Left lung (tissue), 10 donors: Measurements from ENCODE around the gene GNB1L. TPM values are rescaled to one million over a fixed set of nuclear protein-coding genes. Genes with fewer than 3 reads are reported as not detected.

Experiments
- ATAC-seq: fragments of 200-7000 bp; cut with Tn5 transposase; one replicate; pipeline ENCODE4 v1.9.1; 2020; ENCODE audit warnings: moderate library complexity
- DNase-seq, 4 donors: peaks; one replicate each; pipeline ENCODE4 v3.0.0-alpha.2; 2013 to 2020
- H3K27ac ChIP-seq, 2 donors: fragments of 200-600 bp; sonication (generic) in 1 of 2; one replicate each; pipeline versions ENCODE4 v1.5.0 to v1.8.0; 2020 to 2021
- H3K27me3 ChIP-seq, 2 donors: fragments of 200-600 bp; sonication (generic) in 1 of 2; one replicate each; pipeline versions ENCODE4 v1.5.0 to v1.8.0; 2020 to 2021
- H3K36me3 ChIP-seq, 2 donors: fragments of 200-600 bp; sonication (generic) in 1 of 2; one replicate each; pipeline versions ENCODE4 v1.5.0 to v1.8.0; 2020 to 2021
- H3K4me1 ChIP-seq, 2 donors: fragments of 200-600 bp; one replicate each; pipeline ENCODE4 v1.8.0; 2021
- H3K4me3 ChIP-seq, 2 donors: fragments of 200-600 bp; sonication (generic) in 1 of 2; one replicate each; pipeline versions ENCODE4 v1.5.0 to v1.8.0; 2020 to 2021; ENCODE audit warnings: mild to moderate bottlenecking in 1 of 2
- H3K9me3 ChIP-seq, 2 donors: fragments of 200-600 bp; sonication (generic) in 1 of 2; one replicate each; pipeline versions ENCODE4 v1.5.0 to v1.8.0; 2020 to 2021
- intact Hi-C, 2 donors: fragments of 100-400 bp; cut with DNase I; formaldehyde crosslinking; loops; one replicate each; pipeline versions ENCODE4 v1.11.2 to v1.14.2; 2022
- polyA plus RNA-seq, 6 donors: library from polyadenylated mRNA; unstranded; fragments of 120-200 nt; gene quantifications; one replicate each; pipeline ENCODE4 v1.2.1, GENCODE V29; 2013; ENCODE audit not compliant: insufficient read length in 6 of 6
- total RNA-seq, 2 donors: library from RNA; stranded (reverse); fragmentation: NEBNext Ultra II Directional; extraction: Animal tissue kit (Norgen Biotek cat#: 25700); gene quantifications; one replicate each; pipeline ENCODE4 v1.2.1, GENCODE V29; 2021
- TF ChIP-seq, protein P1 (sequence below), 2 donors: fragments of 200-600 bp; sonication (generic) in 1 of 2; IDR thresholded peaks; one replicate each; pipeline versions ENCODE4 v1.5.0 to v1.8.0; 2021; ENCODE audit warnings: antibody characterized with exemption in 2 of 2
- donor health status: DM: no; HTN: yes; CAD: no.
- donor health status: DM: no; HTN: no; CAD: no.

Gene GNB1L
- total and polyA plus RNA-seq, 8 donors, result 4.3 to 7.9 (median 5.5) TPM

- H3K27ac ChIP-seq, result no peak overlapping the region
- intact Hi-C loops, result no loop called here
- no peaks in the 10 kb centered on the region for H3K4me1 ChIP-seq
- no peak for ATAC-seq
- no peaks in the 10 kb centered on the region for H3K9me3 ChIP-seq
- TF ChIP-seq, protein P1, sequence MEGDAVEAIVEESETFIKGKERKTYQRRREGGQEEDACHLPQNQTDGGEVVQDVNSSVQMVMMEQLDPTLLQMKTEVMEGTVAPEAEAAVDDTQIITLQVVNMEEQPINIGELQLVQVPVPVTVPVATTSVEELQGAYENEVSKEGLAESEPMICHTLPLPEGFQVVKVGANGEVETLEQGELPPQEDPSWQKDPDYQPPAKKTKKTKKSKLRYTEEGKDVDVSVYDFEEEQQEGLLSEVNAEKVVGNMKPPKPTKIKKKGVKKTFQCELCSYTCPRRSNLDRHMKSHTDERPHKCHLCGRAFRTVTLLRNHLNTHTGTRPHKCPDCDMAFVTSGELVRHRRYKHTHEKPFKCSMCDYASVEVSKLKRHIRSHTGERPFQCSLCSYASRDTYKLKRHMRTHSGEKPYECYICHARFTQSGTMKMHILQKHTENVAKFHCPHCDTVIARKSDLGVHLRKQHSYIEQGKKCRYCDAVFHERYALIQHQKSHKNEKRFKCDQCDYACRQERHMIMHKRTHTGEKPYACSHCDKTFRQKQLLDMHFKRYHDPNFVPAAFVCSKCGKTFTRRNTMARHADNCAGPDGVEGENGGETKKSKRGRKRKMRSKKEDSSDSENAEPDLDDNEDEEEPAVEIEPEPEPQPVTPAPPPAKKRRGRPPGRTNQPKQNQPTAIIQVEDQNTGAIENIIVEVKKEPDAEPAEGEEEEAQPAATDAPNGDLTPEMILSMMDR (IDR thresholded peaks at IDR 0.05), result no peak
- DNase-seq, result no peak
- H3K36me3 ChIP-seq, result no peaks in the 10 kb centered on the region
- peaks cover 0 to 19% of the 10 kb centered on the region in 2 donors for H3K27me3 ChIP-seq
- H3K4me3 ChIP-seq, result no peak overlapping the region
Observed at GRCh38 chr22:19735665-19736510, 118.8 kb downstream of the GNB1L start.

GRCh38 chr22:19734837-19735382 lies 119.8 kb downstream of the GNB1L start:
- intact Hi-C loops, result loop anchor here in 1 of 2 donors (5.0 kb wide), 1 partner anchor 177 kb away; no protein-coding TSS in a partner anchor
- H3K4me3 ChIP-seq, result no peak overlapping the region
- ATAC-seq, result no peak

GRCh38 chr22:19734163-19734562 lies 120.5 kb downstream of the GNB1L start:
- Histone ChIP-seq H3K9me3 (no peaks in the 10 kb centered on the region), H3K27me3 (peaks cover 0 to 19% of the 10 kb centered on the region in 2 donors), H3K4me3 (no peak overlapping the region), H3K27ac (no peak overlapping the region), H3K4me1 (no peaks in the 10 kb centered on the region), H3K36me3 (no peaks in the 10 kb centered on the region)
- no peak for DNase-seq
- no peak for ATAC-seq
- TF ChIP-seq, protein P1 (IDR thresholded peaks at IDR 0.05), result no peak
- intact Hi-C loops, result loop anchor here in 1 of 2 donors (5.0 kb wide), 1 partner anchor 178 kb away; no protein-coding TSS in a partner anchor

More at GRCh38 chr22:19734837-19735382, 119.8 kb downstream of the GNB1L start:
- H3K27ac ChIP-seq, result no peak overlapping the region
- DNase-seq, result no peak
- TF ChIP-seq, protein P1 (IDR thresholded peaks at IDR 0.05), result no peak
- no peaks in the 10 kb centered on the region for H3K4me1 ChIP-seq
- no peaks in the 10 kb centered on the region for H3K9me3 ChIP-seq
- H3K27me3 ChIP-seq, result peaks cover 0 to 19% of the 10 kb centered on the region in 2 donors
- no peaks in the 10 kb centered on the region for H3K36me3 ChIP-seq

- no peaks in the 10 kb centered on the region for H3K36me3 ChIP-seq
- H3K27me3 ChIP-seq, result peaks cover 0 to 16% of the 10 kb centered on the region in 2 donors
- intact Hi-C loops, result loop anchor here in 1 of 2 donors (5.0 kb wide), 1 partner anchor 179 kb away; no protein-coding TSS in a partner anchor
- H3K4me1 ChIP-seq, result no peaks in the 10 kb centered on the region
- TF ChIP-seq, protein P1 (IDR thresholded peaks at IDR 0.05), result no peak
- DNase-seq, result no peak
- no peak for ATAC-seq
- H3K9me3 ChIP-seq, result no peaks in the 10 kb centered on the region
- no peak overlapping the region for H3K27ac ChIP-seq
- H3K4me3 ChIP-seq, result no peak overlapping the region
Observed at GRCh38 chr22:19733755-19734154, 120.9 kb downstream of the GNB1L start.

Other genes with a start within 250 kb of the GNB1L start
- 10 to 100 TPM; 14.6 to 20.3 TPM for gene SEPTIN5, start 140.4 kb downstream of the GNB1L start, total RNA-seq
- 10 to 100 TPM; 56.6 to 80.0 (median 65.0) TPM for gene SEPTIN5, start 140.4 kb downstream of the GNB1L start, polyA plus RNA-seq
- gene GP1BB, start 131.3 kb downstream of the GNB1L start, total RNA-seq, result 1 to 10 TPM in 1 of 2 donors, not detected in 1; 3.6 TPM
- 10 to 100 TPM in 1 of 6 donors, 1 to 10 TPM in 5; 3.3 to 11.1 (median 6.3) TPM for gene GP1BB, start 131.3 kb downstream of the GNB1L start, polyA plus RNA-seq
- 10 to 100 TPM in 1 of 2 donors, 1 to 10 TPM in 1; 4.4 to 11.2 TPM for gene TBX1, start 94.1 kb downstream of the GNB1L start, total RNA-seq
- 10 to 100 TPM in 3 of 6 donors, 1 to 10 TPM in 3; 6.9 to 12.2 (median 10.4) TPM for gene TBX1, start 94.1 kb downstream of the GNB1L start, polyA plus RNA-seq
- 10 to 100 TPM; 21.4 to 28.0 TPM for gene RTL10, start within 50 bp of the GNB1L start, total RNA-seq
- 10 to 100 TPM; 18.4 to 34.7 (median 29.5) TPM for gene RTL10, start within 50 bp of the GNB1L start, polyA plus RNA-seq
- 100 to 1,000 TPM; 191 to 249 TPM for gene COMT, start 86.9 kb upstream of the GNB1L start, total RNA-seq
- 100 to 1,000 TPM in 3 of 6 donors, 10 to 100 TPM in 3; 90.1 to 121 (median 97.2) TPM for gene COMT, start 86.9 kb upstream of the GNB1L start, polyA plus RNA-seq
- 10 to 100 TPM; 36.5 to 42.8 TPM for gene TXNRD2, start 86.9 kb upstream of the GNB1L start, total RNA-seq
- gene TXNRD2, start 86.9 kb upstream of the GNB1L start, polyA plus RNA-seq, result 10 to 100 TPM; 17.6 to 24.2 (median 20.7) TPM
- gene ARVCF, start 161.9 kb upstream of the GNB1L start, total RNA-seq, result 10 to 100 TPM; 18.2 to 22.4 TPM
- 10 to 100 TPM; 21.0 to 40.3 (median 26.7) TPM for gene ARVCF, start 161.9 kb upstream of the GNB1L start, polyA plus RNA-seq
- 10 to 100 TPM; 45.9 to 47.2 TPM for gene TANGO2, start 166.2 kb upstream of the GNB1L start, total RNA-seq
- gene TANGO2, start 166.2 kb upstream of the GNB1L start, polyA plus RNA-seq, result 10 to 100 TPM; 10.9 to 17.2 (median 12.6) TPM
- 10 to 100 TPM; 28.9 to 34.9 TPM for gene DGCR8, start 225.4 kb upstream of the GNB1L start, total RNA-seq
- gene DGCR8, start 225.4 kb upstream of the GNB1L start, polyA plus RNA-seq, result 10 to 100 TPM; 42.2 to 63.2 (median 46.8) TPM